OCI-LY7 (cell line): ENCODE measurements around the gene CCDC148. TPM values are rescaled to one million over a fixed set of nuclear protein-coding genes. Genes with fewer than 3 reads are reported as not detected.

ENCODE experiments used
- BruUV-seq: library from RNA; stranded (reverse); fragments of 400-500 nt; replicated peaks from 2 replicates; lab custom pipeline; 2021; lab: Mats Ljungman, UMichigan
- CTCF ChIA-PET: fragments of 300-600 bp; sonication (Branson Sonifier 250); formaldehyde crosslinking; loops from one replicate; lab custom pipeline; 2022; ENCODE audit warnings: antibody characterized with exemption; ENCODE audit not compliant: unreplicated experiment; lab: Charles Lee
- POLR2A ChIA-PET: fragments of 300-600 bp; sonication (Branson Sonifier 250); formaldehyde crosslinking; loops from one replicate; lab custom pipeline; 2022; ENCODE audit warnings: antibody characterized with exemption; lab: Charles Lee
- DNase-seq: peaks from one replicate; pipeline ENCODE4 v3.0.0-alpha.2; 2015; ENCODE audit warnings: low spot score
- H2AFZ ChIP-seq: fragments of 200-600 bp; sonication (generic), shearing (Covaris generic); 2 replicates; pipeline ENCODE4 v1.6.1; 2014; ENCODE audit warnings: mild to moderate bottlenecking, antibody characterized with exemption, low read length, moderate library complexity
- H3K27ac ChIP-seq: fragments of 200-600 bp; sonication (generic); 2 replicates; pipeline ENCODE4 v1.5.1; 2014; ENCODE audit warnings: mixed run types, low read depth, mild to moderate bottlenecking, moderate library complexity, low read length, inconsistent platforms; ENCODE audit not compliant: poor library complexity, severe bottlenecking
- H3K36me3 ChIP-seq: fragments of 200-600 bp; sonication (generic); 2 replicates; pipeline ENCODE4 v1.6.1; 2014; ENCODE audit warnings: mild to moderate bottlenecking, antibody characterized with exemption, low read length, moderate library complexity, mixed read lengths; ENCODE audit not compliant: insufficient read depth
- H3K4me1 ChIP-seq: fragments of 200-600 bp; sonication (generic); 2 replicates; pipeline ENCODE4 v1.5.1; 2014; ENCODE audit warnings: mild to moderate bottlenecking, low read length; ENCODE audit not compliant: insufficient read depth, poor library complexity, severe bottlenecking
- H3K4me2 ChIP-seq: fragments of 200-600 bp; sonication (generic); 2 replicates; pipeline ENCODE4 v1.6.1; 2014; ENCODE audit warnings: mild to moderate bottlenecking, low read length
- H3K4me3 ChIP-seq: fragments of 200-600 bp; sonication (generic); 2 replicates; pipeline ENCODE4 v1.5.1; 2014; ENCODE audit warnings: mild to moderate bottlenecking, low read depth, low read length; ENCODE audit not compliant: poor library complexity, severe bottlenecking
- H3K79me2 ChIP-seq: fragments of 200-600 bp; sonication (generic); 2 replicates; pipeline ENCODE4 v1.6.1; 2016; ENCODE audit warnings: low read depth, mild to moderate bottlenecking, low read length, moderate library complexity, mixed read lengths; ENCODE audit not compliant: insufficient read depth
- H3K9me2 ChIP-seq: fragments of 200-600 bp; sonication (generic); 2 replicates; pipeline ENCODE4 v1.6.1; 2016; ENCODE audit warnings: mild to moderate bottlenecking, low read length, mixed read lengths; ENCODE audit not compliant: insufficient read depth
- H3K9me3 ChIP-seq: fragments of 200-600 bp; sonication (generic); 2 replicates; pipeline ENCODE4 v1.6.1; 2014; ENCODE audit warnings: mild to moderate bottlenecking, mixed run types, low read length, mixed read lengths
- H4K20me1 ChIP-seq: fragments of 200-600 bp; sonication (generic); 2 replicates; pipeline ENCODE4 v1.6.1; 2014; ENCODE audit warnings: mild to moderate bottlenecking, antibody characterized with exemption, low read length, moderate library complexity, mixed read lengths; ENCODE audit not compliant: insufficient read depth
- CTCF ChIP-seq: fragments of 200-600 bp; sonication (generic); conservative IDR thresholded peaks from 2 replicates; pipeline ENCODE4 v1.5.1; 2014; ENCODE audit warnings: mild to moderate bottlenecking, antibody characterized with exemption, low read length, moderate library complexity, mixed read lengths
- EZH2phosphoT487 ChIP-seq: fragments of 200-600 bp; sonication (generic); IDR thresholded peaks from 2 replicates; pipeline ENCODE4 v1.6.1; 2018; ENCODE audit warnings: low read depth, borderline replicate concordance, mild to moderate bottlenecking, mixed run types, antibody characterized with exemption, low read length, moderate library complexity, mixed read lengths
- intact Hi-C: fragments of 100-400 bp; cut with micrococcal nuclease; formaldehyde crosslinking; loops from one replicate; pipeline ENCODE4 v1.10.0; 2022; ENCODE audit not compliant: unreplicated experiment
- total RNA-seq, 2 experiments: library from RNA; depleted of rRNA in 1 of 2; stranded (reverse); fragments of >200 nt in 1 of 2; shearing (Covaris generic) in 1 of 2; gene quantifications; 2 replicates each; pipeline ENCODE4 v1.2.3, GENCODE V29; 2014 to 2022

Gene CCDC148
- total RNA-seq, 2 experiments from 2014 or later, result 0.19 to 0.99 TPM

GRCh38 chr2:158174495-158174894 is 282.1 kb downstream of the CCDC148 start:
- no peak overlapping the region for H3K4me3 ChIP-seq
- no TSS peak for BruUV-seq

GRCh38 chr2:158172719-158173118 is 283.8 kb downstream of the CCDC148 start:
- TF ChIP-seq EZH2phosphoT487, result no peak
- H3K27ac ChIP-seq, result no peak overlapping the region
- H3K9me3 ChIP-seq, result no peaks in the 10 kb centered on the region
- no peak overlapping the region for H3K4me3 ChIP-seq
- POLR2A ChIA-PET, result interaction anchor here (0.7 kb wide), 1 partner anchor 44 kb away, joined by 3 read pairs; no protein-coding TSS in a partner anchor
- BruUV-seq, result no TSS peak
- no peaks in the 10 kb centered on the region for H3K9me2 ChIP-seq
- H3K79me2 ChIP-seq, result no peaks in the 10 kb centered on the region
- H2AFZ ChIP-seq, result no peak overlapping the region
- H4K20me1 ChIP-seq, result no peaks in the 10 kb centered on the region
- no peaks in the 10 kb centered on the region for H3K4me1 ChIP-seq
- no peaks in the 10 kb centered on the region for H3K36me3 ChIP-seq
- CTCF ChIA-PET, result no interaction called here
- H3K4me2 ChIP-seq, result no peak overlapping the region
- no peak for DNase-seq
- intact Hi-C loops, result no loop called here

More at GRCh38 chr2:158174495-158174894, 282.1 kb downstream of the CCDC148 start:
- Histone ChIP-seq H3K36me3 (no peaks in the 10 kb centered on the region), H3K4me2 (no peak overlapping the region), H3K79me2 (no peaks in the 10 kb centered on the region), H3K9me2 (no peaks in the 10 kb centered on the region), H2AFZ (no peak overlapping the region), H3K9me3 (no peaks in the 10 kb centered on the region), H3K4me1 (no peaks in the 10 kb centered on the region), H3K27ac (no peak overlapping the region), H4K20me1 (no peaks in the 10 kb centered on the region)
- no peak for TF ChIP-seq CTCF
- no peak for TF ChIP-seq EZH2phosphoT487
- DNase-seq, result no peak
- ChIA-PET CTCF (no interaction called here), POLR2A (interaction anchor here (1.2 kb wide), 1 partner anchor 11 kb away, joined by 3 read pairs; no protein-coding TSS in a partner anchor)
- intact Hi-C loops, result no loop called here

GRCh38 chr2:158154596-158154995 is 302.0 kb downstream of the CCDC148 start:
- ChIA-PET POLR2A (no interaction called here), CTCF (no interaction called here)
- Histone ChIP-seq H3K9me2 (no peaks in the 10 kb centered on the region), H3K36me3 (no peaks in the 10 kb centered on the region), H3K27ac (no peak overlapping the region), H3K9me3 (no peaks in the 10 kb centered on the region), H3K4me3 (no peak overlapping the region), H3K4me2 (no peak overlapping the region), H3K4me1 (no peaks in the 10 kb centered on the region), H3K79me2 (no peaks in the 10 kb centered on the region), H4K20me1 (no peaks in the 10 kb centered on the region), H2AFZ (no peak overlapping the region)
- intact Hi-C loops, result no loop called here
- no peak for DNase-seq
- TF ChIP-seq CTCF, result no peak
- no peak for TF ChIP-seq EZH2phosphoT487
- BruUV-seq, result no TSS peak
